GM19467 (cell line): ENCODE results near the gene IRF8.
"Not testable (repeated sequence)": the region's sequence is repeated elsewhere in the genome, so short reads cannot be mapped to it uniquely, and the experiment has no call there.

ENCODE experiments used
- ATAC-seq: cut with Tn5 transposase; IDR thresholded peaks from one replicate; pipeline ENCODE4 v1.9.1; 2021; ENCODE audit warnings: mild to moderate bottlenecking, moderate library complexity; ENCODE audit not compliant: unreplicated experiment

IRF8 gene

GRCh38 chr16:85891776-85892166 is 7.2 kb upstream of the IRF8 start:
- no peak for ATAC-seq

GRCh38 chr16:85892760-85893159 is 6.2 kb upstream of the IRF8 start:
- ATAC-seq: no peak

GRCh38 chr16:85894266-85894665 is 4.7 kb upstream of the IRF8 start:
- ATAC-seq: no peak

- ATAC-seq: no peak
Observed at GRCh38 chr16:85897382-85897781, 1.6 kb upstream of the IRF8 start.

GRCh38 chr16:85899444-85899843 is 482 bp downstream of the IRF8 start:
- ATAC-seq: no peak

GRCh38 chr16:85900027-85900792 is 1.2 kb downstream of the IRF8 start:
- ATAC-seq: no peak

GRCh38 chr16:85901110-85901509 is 2.1 kb downstream of the IRF8 start:
- no peak for ATAC-seq

GRCh38 chr16:85901773-85902365 is 2.9 kb downstream of the IRF8 start:
- ATAC-seq: no peak

- peak; percentile 60 for ATAC-seq
Observed at GRCh38 chr16:85902366-85903155, 3.6 kb downstream of the IRF8 start.

- no peak for ATAC-seq
Observed at GRCh38 chr16:85903559-85903958, 4.6 kb downstream of the IRF8 start.

- ATAC-seq: no peak
Observed at GRCh38 chr16:85905110-85906095, 6.4 kb downstream of the IRF8 start.

- no peak for ATAC-seq
Observed at GRCh38 chr16:85906349-85906748, 7.4 kb downstream of the IRF8 start.

GRCh38 chr16:85907231-85907630 is 8.3 kb downstream of the IRF8 start:
- ATAC-seq: not testable (repeated sequence)

GRCh38 chr16:85908444-85908843 is 9.5 kb downstream of the IRF8 start:
- no peak for ATAC-seq

- no peak for ATAC-seq
Observed at GRCh38 chr16:85908889-85909589, 10.1 kb downstream of the IRF8 start.

- ATAC-seq: no peak
Observed at GRCh38 chr16:85909932-85910853, 11.2 kb downstream of the IRF8 start.

- no peak for ATAC-seq
Observed at GRCh38 chr16:85910854-85911247, 11.9 kb downstream of the IRF8 start.

GRCh38 chr16:85911251-85911930 is 12.4 kb downstream of the IRF8 start:
- ATAC-seq: no peak
